Measurements from ENCODE around the gene CHCHD6. TPM values are rescaled to one million over a fixed set of nuclear protein-coding genes. Genes with fewer than 3 reads are reported as not detected.
A peak's percentile ranks its signal among the peaks of the same experiment; 100 is the strongest.

CHCHD6 gene
- total and polyA plus RNA-seq, 4 donors: 2.0 to 5.1 (median 3.9) TPM

GRCh38 chr3:126970921-126971320 is 266.9 kb downstream of the CHCHD6 start:
- no peak for DNase-seq (ENCODE audit: low spot score)
- WGBS: 85% methylated on average over 5 of the region's 5 CpGs
- no peaks in the 10 kb centered on the region for H3K36me3 ChIP-seq (ENCODE audit: control insufficient read depth in 4 of 4, insufficient read depth in 3 of 4, low read depth in 1 of 4, low read length in 3 of 4)
- H3K9ac ChIP-seq (ENCODE audit: low read depth in 1 of 2, low read length in 2 of 2): no peak overlapping the region
- TF ChIP-seq RAD21 (IDR thresholded peaks at IDR 0.05) (no peak), HNF4A (conservative IDR thresholded peaks at IDR 0.05) (no peak)
- H3K27me3 ChIP-seq (ENCODE audit: control insufficient read depth in 4 of 4, insufficient read depth in 4 of 4, low read length in 3 of 4): no peaks in the 10 kb centered on the region
- peaks cover 0 to 13% (median 4%) of the 10 kb centered on the region in 4 donors for H3K9me3 ChIP-seq (ENCODE audit: control insufficient read depth in 4 of 4, low read length in 3 of 4)
- H3K27ac ChIP-seq (ENCODE audit: low read depth in 1 of 2, low read length in 2 of 2): no peak overlapping the region
- H3K4me3 ChIP-seq (ENCODE audit: low read depth in 1 of 3, low read length in 3 of 3): no peak overlapping the region
- H3K4me1 ChIP-seq (ENCODE audit: control insufficient read depth in 4 of 4, insufficient read depth in 4 of 4, low read length in 3 of 4): no peaks in the 10 kb centered on the region

GRCh38 chr3:126971891-126972351 is 267.9 kb downstream of the CHCHD6 start:
- H3K9me3 ChIP-seq (ENCODE audit: control insufficient read depth in 4 of 4, low read length in 3 of 4): peaks cover 0 to 13% (median 4%) of the 10 kb centered on the region in 4 donors
- no peaks in the 10 kb centered on the region for H3K4me1 ChIP-seq (ENCODE audit: control insufficient read depth in 4 of 4, insufficient read depth in 4 of 4, low read length in 3 of 4)
- H3K27me3 ChIP-seq (ENCODE audit: control insufficient read depth in 4 of 4, insufficient read depth in 4 of 4, low read length in 3 of 4): no peaks in the 10 kb centered on the region
- H3K9ac ChIP-seq (ENCODE audit: low read depth in 1 of 2, low read length in 2 of 2): no peak overlapping the region
- WGBS: 54% methylated on average over 13 of the region's 13 CpGs
- H3K4me3 ChIP-seq (ENCODE audit: low read depth in 1 of 3, low read length in 3 of 3): no peak overlapping the region
- TF ChIP-seq CTCF (IDR thresholded peaks at IDR 0.05; ENCODE audit: low read depth, low read length, missing input control) (no peak), NR2F2 (IDR thresholded peaks at IDR 0.05) (peak; percentile 59), RAD21 (IDR thresholded peaks at IDR 0.05) (no peak), FOXA2 (IDR thresholded peaks at IDR 0.05) (no peak), YY1 (IDR thresholded peaks at IDR 0.05) (no peak), GABPA (IDR thresholded peaks at IDR 0.05 in 1 of 2, conservative IDR thresholded peaks at IDR 0.05 in 1 of 2) (no peak), REST (IDR thresholded peaks at IDR 0.05) (no peak), MAX (IDR thresholded peaks at IDR 0.05) (no peak), RXRA (IDR thresholded peaks at IDR 0.05) (peak; percentile 40 to 42), EGR1 (IDR thresholded peaks at IDR 0.05; ENCODE audit: low read depth in 2 of 2) (no peak), TAF1 (conservative IDR thresholded peaks at IDR 0.05) (no peak), HNF4G (IDR thresholded peaks at IDR 0.05) (no peak), FOXA1 (IDR thresholded peaks at IDR 0.05) (no peak), JUND (IDR thresholded peaks at IDR 0.05) (no peak), ATF3 (IDR thresholded peaks at IDR 0.05) (no peak), HNF4A (conservative IDR thresholded peaks at IDR 0.05) (no peak), SP1 (IDR thresholded peaks at IDR 0.05) (peak; percentile 8), ZBTB33 (IDR thresholded peaks at IDR 0.05) (no peak)
- H3K27ac ChIP-seq (ENCODE audit: low read depth in 1 of 2, low read length in 2 of 2): no peak overlapping the region
- DNase-seq (ENCODE audit: low spot score): no peak
- no peaks in the 10 kb centered on the region for H3K36me3 ChIP-seq (ENCODE audit: control insufficient read depth in 4 of 4, insufficient read depth in 3 of 4, low read depth in 1 of 4, low read length in 3 of 4)

All from liver (tissue), 9 donors.